Renal cortex interstitium (tissue), 11 donors: ENCODE results near the gene CCK. TPM values are rescaled to one million over a fixed set of nuclear protein-coding genes. Genes with fewer than 3 reads are reported as not detected.
A peak's percentile ranks its signal among the peaks of the same experiment; 100 is the strongest.

ENCODE experiments used
- DNase-seq, 11 donors: peaks; one replicate each; pipeline ENCODE4 v3.0.0-alpha.2; 2013; ENCODE audit warnings: low read depth in 9 of 11, low spot score in 4 of 11; ENCODE audit errors: extremely low read depth in 1 of 11
- polyA plus RNA-seq, 3 donors: library from polyadenylated mRNA; unstranded; fragments of 120-200 nt; gene quantifications; one replicate each; pipeline ENCODE4 v1.2.1, GENCODE V29; 2013; ENCODE audit not compliant: insufficient read length in 3 of 3

CCK gene
- polyA plus RNA-seq, 3 donors = 0.37 to 0.56 TPM; not detected in 1

DNA sequence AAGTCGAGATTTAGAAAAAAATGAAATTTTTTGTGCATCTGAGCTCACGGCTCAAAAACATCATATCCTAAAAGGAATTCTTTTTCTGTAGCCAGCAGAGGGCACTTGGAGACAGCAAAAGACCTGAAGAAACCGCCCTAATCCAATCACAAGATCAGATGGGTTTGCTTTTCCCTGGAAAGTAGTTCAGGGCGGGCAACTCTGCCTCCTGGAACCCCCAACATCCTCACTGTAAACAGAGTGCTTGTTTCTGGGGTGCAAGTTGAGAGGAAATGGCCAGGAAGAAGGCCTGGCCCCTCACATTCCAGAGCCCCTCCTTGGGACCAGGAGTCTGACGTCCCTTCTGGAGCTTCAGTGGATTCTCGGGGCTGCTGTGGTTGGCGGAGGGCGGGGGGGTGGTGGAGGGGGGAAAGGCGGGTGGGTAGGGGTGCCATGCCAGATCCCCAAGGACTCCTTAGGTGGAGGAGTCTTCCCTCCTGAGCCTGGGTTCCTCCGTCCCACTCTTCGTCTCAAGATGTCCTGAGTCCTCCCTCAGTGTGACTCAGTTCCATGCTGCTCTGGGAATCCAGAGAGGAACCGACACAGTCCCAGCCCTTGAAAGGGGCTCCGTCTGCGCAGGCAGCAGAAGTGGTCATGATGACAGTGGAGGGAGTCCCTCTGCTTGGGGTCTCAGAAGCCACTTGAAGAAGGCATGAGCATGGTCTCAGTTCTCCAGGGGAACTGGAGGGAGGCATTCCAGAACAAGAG, 35.9 kb downstream of the CCK start:
- DNase-seq = peak in 4 of 11 donors; percentile 20 to 33 (median 21)

DNA sequence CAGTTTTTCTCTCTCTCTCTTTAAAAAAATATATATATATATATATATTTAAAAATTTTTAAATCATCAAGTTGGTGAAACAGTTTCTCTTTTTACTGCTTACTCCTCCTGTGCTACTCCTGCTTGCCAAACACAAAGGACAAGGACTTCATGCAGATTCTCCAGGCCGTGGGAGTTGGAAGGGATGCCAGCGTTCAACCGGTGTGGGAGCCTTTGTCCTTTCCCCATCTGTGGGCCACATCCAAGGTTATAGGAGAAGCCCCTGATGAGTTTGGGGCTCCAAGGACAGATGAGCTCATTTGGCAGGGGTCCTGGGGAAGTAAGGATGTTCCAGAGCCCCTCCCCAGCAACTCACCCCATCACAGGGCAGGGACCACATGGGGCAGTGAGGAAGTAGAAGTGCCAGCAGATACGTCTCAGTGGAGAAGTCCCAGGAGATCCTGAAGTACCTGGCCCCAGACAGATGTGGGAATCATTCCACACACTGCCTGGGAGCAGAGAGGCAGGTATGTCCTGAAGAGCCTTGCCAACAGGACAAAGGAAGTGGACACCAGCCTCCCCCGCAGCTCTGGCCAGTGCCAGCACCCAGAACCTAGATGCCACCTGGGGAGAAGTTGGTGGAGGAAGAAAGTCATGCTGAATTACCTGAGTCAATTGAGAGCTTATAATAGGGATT, 36.6 kb downstream of the CCK start:
- no peak for DNase-seq

DNA sequence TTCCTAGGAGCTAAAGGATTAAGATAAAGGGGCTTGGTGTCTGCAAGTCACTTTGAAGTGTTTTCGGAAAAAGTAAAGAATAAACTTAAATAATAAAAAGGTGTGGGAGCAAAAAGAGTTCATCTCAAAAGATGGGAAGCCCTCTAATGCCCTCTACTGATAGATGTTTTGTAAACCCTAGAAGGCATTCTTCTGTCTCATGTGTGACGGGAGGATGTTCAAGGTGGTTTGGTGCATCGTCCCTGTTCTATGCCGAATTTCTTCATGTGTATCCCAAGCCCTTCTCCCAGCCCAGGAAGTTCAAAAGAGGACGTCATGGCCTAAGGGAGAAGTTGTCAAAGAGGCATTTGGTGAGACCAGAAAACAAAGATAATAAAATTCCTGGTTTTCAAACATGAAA, 37.2 kb downstream of the CCK start:
- no peak for DNase-seq

DNA sequence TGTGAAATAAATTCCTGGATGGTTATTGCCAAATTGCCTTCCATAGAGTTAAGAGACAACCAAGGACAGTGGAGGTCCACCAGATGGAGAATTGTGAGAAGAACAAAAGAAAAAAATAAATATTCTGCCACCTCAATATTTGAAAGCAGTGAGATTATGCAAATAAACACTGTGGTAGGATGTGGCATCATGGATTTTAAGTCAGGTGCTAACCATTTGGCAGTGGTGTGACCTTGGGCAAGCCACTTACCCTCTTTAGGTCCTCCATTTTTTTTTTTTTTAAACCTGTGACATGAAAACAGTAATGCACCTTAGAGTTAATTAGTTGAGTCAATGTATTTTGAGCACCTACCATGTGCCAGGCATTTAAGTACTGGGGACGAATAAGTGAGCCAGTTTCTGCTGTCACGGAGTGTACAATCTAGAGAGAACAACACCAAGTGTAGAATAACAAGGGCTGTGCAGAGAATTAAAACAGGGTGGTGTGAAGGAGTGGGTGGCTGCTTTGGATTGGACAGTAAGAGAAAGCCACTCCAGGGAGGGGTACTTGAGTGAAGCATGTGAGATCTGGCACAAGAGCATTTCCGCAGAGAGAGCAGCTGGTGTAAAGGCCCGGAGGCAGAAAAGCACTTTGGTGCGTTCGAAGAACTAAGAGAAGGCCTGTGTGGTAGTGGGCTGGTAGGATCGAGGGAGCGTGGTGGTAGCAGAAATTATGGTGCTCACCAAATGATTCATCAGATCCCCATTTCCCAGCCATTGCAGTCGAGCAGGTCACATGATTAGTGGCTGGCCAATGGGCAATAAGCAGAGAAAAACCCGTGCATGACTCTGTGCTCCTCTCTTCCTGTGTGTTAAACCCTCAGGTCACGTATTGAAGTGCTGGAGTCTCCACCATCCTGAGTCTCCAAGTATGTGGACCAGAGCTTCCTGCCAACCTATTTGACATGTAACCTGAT, 39.2 kb downstream of the CCK start:
- no peak for DNase-seq

DNA sequence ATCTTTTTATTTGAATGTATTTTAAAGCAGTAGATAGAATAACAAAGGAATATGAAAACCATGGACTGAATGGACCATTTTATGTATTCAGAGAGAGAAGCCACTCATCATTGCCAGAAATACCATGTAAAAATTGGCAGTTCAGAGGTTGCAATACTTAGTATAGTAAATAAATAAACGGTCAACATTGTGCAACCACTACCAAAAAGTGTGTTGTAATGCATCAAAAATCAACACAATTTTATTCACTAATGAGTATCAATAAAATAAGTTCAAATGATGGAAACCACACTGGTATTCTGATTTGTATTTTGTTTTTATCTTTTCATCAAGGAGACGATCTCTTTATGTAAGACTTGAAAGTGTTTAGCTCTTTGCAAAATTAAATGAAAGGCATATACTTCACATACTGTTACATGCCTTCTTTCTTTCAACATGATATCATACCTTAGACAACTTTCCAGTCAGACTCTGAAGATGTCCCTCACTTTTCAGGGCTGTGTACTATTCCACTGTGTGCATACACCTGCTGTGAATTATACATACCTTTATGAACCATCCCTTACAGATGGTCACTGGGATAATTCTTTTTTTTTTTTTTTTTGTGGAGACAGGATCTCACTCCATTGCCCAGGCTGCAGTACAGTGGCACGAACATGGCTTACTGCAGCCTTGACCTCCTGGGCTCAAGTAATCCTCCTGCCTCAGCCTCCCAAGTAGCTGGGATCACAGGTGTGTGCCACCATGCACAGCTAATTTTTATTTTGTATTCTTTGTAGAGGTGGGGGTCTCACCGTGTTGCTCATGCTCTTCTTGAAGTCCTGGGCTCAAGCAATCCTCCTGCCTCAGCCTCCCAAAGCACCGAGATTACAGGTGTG, 40.3 kb downstream of the CCK start:
- DNase-seq = no peak

DNA sequence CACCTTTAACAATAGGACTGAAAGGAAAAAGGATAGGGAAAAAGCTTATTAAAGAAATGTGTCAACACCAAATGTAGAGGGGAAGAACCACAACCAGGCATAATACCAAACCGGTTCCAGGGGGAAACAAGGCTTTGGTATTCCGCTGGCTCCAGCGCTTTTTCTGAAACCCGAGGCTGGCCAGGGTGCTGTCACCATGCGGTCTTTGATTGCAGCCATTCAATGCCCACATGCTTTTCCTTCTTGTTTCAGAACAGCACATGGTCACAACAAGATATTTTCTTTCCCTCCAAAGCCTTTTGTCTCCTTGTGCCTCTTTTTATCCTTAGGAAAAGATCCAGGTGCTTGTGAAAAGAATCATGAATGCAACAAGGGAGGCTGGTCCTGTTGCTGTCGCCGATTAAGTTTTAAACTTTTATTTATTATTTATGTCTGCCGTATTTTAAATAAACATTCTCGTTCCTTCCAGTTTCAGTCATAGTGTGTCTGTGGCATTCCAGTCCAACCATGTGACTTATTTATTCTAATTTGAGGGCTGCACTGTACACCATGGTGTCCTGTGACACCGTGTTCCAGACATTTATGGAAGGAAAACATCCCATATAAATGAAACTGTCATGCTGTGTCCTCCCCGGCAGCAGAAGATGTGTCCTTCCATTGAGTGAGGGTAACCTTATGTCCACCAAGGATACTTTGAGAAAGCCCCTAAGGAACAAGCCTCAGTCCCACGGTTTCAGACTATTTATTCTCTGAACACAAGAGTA, 41.1 kb downstream of the CCK start:
- peak in 4 of 11 donors; percentile 18 to 22 (median 21) for DNase-seq

DNA sequence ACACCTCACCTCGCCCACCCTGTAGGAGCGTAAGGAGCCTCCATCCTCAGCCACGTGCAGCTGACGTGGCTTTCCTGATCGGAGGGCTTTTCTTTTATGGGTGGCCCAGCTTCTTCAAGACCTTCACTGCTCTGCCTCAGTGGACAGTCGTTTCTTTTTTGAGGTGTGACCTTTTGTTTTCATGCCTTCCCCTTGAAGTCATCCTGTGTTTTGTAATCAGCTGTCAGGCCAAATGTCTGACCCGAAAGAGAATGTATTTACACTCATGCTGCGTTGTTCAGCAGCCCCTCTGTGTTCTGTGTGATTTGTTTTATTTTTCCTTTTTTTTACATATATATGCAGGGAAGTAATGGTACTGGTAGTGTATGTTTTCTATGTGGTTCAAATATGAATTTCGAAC, 41.8 kb downstream of the CCK start:
- no peak for DNase-seq

DNA sequence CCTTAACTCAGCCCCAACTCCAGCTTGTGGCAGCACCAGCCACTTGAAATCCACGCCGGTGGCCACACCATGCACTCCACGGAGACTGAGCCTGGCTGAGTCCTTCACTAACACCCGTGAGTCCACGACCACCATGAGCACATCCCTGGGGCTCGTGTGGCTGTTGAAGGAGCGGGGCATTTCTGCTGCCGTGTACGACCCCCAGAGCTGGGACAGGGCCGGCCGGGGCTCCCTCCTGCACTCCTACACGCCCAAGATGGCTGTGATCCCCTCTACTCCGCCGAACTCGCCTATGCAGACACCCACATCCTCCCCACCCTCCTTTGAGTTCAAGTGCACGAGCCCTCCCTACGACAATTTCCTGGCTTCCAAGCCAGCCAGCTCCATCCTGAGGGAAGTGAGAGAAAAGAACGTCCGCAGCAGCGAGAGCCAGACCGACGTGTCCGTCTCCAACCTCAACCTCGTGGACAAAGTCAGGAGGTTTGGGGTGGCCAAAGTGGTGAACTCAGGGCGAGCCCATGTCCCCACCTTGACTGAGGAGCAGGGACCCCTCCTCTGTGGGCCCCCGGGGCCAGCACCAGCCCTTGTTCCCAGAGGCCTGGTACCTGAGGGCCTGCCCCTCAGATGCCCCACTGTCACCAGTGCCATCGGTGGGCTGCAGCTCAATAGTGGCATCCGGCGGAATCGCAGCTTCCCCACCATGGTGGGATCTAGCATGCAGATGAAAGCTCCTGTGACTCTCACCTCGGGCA, 42.9 kb downstream of the CCK start:
- DNase-seq = no peak

DNA sequence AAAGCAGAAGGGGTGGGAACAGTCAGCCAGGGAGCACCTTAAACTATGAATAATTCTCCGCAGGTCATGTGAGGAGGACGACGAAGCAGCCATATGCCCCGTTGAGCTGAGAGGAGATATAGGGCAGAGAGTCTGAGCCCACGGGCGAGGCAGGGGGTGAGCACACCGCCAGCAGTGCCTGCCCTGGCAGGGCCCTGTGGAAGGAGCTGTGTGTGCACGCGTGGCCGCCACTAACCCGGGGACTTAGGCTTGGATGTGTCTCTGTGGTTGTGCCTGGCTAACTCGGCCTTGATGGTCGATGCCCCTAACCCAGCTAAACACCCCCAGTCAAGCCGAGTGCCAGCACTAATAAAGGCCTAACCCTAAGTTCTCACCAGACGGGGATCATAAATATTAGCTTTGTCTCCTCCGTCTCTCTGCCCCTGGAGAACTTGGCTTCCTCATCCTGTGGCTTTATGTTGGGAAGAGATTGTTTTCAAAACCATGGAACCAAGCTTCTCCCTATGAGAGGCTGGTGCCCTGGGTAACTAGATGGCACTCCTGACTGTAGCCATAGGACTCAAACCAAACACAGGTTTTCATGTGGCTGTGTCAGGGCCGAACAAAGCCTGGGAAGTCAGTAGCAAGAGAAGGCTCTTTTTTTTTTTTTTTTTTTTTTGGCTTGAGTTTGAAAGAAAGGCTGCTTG, 45.4 kb downstream of the CCK start:
- no peak for DNase-seq

DNA sequence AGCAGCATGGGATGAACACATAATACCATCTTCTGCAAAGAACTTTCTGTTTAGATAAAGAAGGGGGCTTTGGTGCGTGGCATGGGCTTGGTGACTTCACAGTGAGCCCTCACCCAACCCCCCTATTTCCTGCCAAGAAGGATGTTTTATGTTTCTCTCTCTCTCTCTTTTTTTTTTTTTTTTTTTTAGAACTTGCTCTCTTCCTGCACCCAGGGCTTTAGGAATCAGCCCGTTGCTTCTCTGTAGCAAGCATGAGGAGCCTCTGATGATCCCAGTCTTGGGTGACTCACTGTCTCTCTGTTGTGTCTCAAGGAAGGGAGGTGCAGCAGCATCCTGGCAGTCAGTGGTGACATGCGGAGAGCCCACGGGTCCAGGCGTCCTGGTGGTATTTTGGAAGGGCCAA, 49.1 kb downstream of the CCK start:
- peak in 3 of 11 donors; percentile 21 to 35 (median 32) for DNase-seq

DNA sequence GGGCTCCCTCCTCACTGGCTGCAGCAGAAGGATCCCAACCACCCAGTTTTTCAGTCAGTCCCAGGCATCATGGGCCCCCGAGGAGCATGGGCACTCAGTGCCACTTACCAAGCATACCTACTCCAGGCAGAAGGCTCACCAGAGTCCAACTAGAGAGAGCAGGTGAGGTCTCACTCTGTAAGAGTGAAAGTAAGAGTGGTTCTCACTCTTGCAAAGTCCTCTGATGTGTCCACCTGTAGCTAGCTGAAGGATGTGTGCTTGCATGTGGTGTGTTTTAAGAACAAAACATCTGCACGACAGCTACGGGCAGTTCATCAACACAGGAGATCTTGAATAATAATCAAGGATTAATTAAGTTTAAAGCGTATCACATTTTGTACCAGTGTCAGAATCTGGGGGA, 49.7 kb downstream of the CCK start:
- no peak for DNase-seq

DNA sequence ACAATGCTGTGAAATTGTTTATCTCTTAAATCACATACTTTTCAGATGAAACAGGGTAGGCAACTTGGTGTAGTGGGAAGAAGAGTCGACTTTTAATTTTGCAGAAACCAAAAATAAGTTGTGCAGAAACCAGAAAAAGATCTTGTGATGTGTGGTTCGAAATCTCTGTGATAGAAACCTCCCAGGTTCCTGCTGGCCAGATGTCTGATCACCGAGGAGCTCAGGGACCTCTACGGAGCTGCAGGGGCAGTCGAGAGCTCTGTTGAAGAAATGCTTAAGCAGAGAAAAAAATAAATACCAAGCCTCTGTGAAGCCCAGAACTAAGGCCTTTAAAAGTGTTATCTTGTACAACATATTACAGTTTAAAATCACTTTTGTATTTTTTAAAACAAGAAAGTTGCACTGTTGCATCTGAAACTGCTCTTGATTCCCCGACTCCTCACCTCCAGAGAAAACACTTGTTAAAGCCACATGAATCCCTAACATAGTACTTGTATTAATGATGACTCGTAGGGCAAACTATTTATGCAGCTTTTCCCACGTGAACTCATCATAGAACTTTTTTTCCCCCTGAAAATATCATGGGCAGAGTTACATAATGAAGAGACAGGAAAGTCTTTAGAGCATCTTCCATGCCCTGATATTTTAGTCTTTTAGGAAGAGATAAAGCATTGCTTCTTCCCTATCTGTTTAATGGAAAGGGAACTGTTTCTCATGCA, 51.3 kb downstream of the CCK start:
- DNase-seq = no peak

DNA sequence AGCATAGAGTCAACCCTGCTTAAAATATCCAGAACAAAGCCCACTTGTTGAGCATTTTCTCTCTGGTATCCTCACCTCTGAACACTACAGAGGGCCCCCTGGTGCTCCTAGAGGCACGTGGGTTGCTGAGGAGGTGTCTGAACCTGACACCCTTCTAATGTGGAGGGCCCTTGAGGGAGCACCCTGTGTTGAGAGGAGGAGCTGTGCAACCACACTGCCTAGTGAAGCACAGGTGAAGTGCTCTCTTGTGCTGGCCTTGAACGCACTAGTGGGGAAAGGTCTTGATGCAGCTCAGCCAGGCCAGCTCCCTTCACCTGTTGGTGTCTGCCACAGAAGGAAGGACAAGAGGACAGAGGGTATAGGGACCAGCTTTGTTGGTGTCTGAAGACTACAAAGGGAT, 51.9 kb downstream of the CCK start:
- DNase-seq = no peak

DNA sequence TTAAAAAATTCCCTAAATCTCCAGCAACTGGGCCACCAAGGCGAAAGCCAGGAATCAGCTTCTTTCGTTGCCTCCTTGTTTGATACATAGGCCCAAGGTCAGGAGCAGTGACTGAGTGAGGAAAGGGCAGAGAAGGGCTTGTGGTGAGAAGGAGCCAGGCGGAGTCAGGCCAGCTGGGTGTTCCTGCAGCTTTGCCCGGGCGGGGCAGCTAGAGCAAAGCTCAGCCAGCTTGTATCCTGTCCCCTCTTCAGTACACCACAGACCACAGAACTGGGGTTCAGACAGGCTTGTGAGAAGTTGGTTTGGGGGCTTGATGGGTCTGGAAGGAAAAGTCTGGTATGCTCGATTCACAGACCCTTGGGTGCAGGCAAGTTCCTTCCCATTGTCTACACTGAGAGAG, 52.6 kb downstream of the CCK start:
- no peak for DNase-seq

DNA sequence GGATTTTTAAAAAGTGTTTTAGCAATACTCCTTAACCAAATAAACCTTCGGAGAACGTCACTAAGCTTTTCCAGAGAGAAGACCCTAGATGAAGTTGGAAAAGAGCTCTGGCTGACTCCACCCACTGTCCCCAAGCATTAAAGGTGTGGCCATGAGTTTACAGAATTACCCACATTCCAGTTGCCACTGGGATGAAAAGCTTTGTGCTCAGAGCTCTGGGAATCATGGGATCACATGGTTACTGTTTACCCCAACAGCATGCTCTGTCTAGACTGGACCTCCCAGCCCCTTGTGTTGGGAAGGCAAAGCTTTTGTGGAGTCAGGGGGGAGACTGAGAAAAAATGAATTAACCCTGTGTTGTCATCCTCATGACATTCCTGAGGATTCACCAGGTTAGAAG, 55.3 kb downstream of the CCK start:
- no peak for DNase-seq

DNA sequence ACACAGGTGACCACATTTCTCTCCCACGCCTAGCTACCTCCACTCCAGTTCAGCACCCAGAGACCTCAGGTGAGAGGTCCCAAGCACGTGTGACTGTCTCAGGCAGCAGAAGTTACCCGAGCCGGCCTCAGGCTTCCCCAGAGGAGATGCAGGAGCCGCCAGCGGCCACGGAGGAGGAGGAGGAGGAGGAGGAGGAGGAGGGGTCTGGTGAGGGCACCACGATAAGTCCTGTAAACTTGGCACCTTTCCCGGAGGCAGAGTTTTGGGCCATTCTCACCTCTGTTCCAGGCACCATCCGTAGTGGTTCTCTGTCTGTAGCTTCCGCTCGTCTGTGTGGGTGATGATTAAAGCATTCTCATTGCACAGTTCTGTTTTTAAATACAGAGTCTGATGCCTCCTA, 56.1 kb downstream of the CCK start:
- DNase-seq = no peak
